Adrenal gland (tissue), 12 donors: ENCODE results near the gene TPI1. TPM values are rescaled to one million over a fixed set of nuclear protein-coding genes. Genes with fewer than 3 reads are reported as not detected.

ENCODE experiments used
- DNase-seq, 7 donors: peaks; one replicate each; pipeline ENCODE4 v3.0.0-alpha.2; 2019 to 2020
- H3K27ac ChIP-seq, 5 donors: fragments of 200-600 bp; sonication (generic) in 4 of 5; 1 replicate in 3 of 5; 2 replicates in 2 of 5; pipeline versions ENCODE4 v1.5.1 to v1.8.0; 2016 to 2020; ENCODE audit warnings: mild to moderate bottlenecking in 1 of 5
- H3K27me3 ChIP-seq: fragments of 200-600 bp; 2 replicates; pipeline ENCODE4 v1.8.0; 2021
- H3K36me3 ChIP-seq, 2 donors: fragments of 200-600 bp; replicated peaks in 1 of 2; 1 replicate in 1 of 2; 2 replicates in 1 of 2; pipeline versions ENCODE4 v1.5.1 to v1.8.0; 2018 to 2022
- H3K4me1 ChIP-seq, 2 donors: fragments of 200-600 bp; replicated peaks in 1 of 2; 1 replicate in 1 of 2; 2 replicates in 1 of 2; pipeline versions ENCODE4 v1.5.1 to v1.8.0; 2018 to 2021
- H3K4me3 ChIP-seq, 4 donors: fragments of 200-600 bp; sonication (generic) in 3 of 4; one replicate each; pipeline ENCODE4 v1.5.1; 2016 to 2018
- H3K9me3 ChIP-seq, 3 donors: fragments of 200-600 bp; sonication (generic) in 1 of 3; replicated peaks in 1 of 3; 1 replicate in 2 of 3; 2 replicates in 1 of 3; pipeline versions ENCODE4 v1.5.1 to v1.8.0; 2016 to 2021
- CTCF ChIP-seq, 6 experiments: fragments of 450-650 bp in 4 of 6; fragments of 200-600 bp in 2 of 6; sonication (generic) in 1 of 6; IDR thresholded peaks; 1 replicate in 5 of 6; 2 replicates in 1 of 6; pipeline versions ENCODE4 v1.5.1 to v1.8.0; 2016 to 2021; ENCODE audit warnings: antibody characterized with exemption in 6 of 6, mild to moderate bottlenecking in 2 of 6, moderate library complexity in 1 of 6
- POLR2A ChIP-seq, 2 donors: fragments of 450-650 bp; IDR thresholded peaks; one replicate each; pipeline ENCODE4 v1.6.1; 2017; ENCODE audit warnings: antibody characterized with exemption in 2 of 2, mild to moderate bottlenecking in 2 of 2, moderate library complexity in 1 of 2
- WGBS, 4 donors: extraction: QIAGEN DNeasy Blood & Tissue Kit in 2 of 4; methylation state at CpG; one replicate each; pipeline versions ENCODE4 v1.1.5 to v1.1.7; 2013 to 2017; 5-methylcytosine and 5-hydroxymethylcytosine counted together
- intact Hi-C, 2 donors: fragments of 100-400 bp; cut with DNase I; formaldehyde crosslinking; loops; one replicate each; pipeline versions ENCODE4 v1.14.1 to v1.15.0; 2022 to 2023
- polyA plus RNA-seq, 3 donors: library from polyadenylated mRNA; stranded (reverse); fragments of 200-250 nt in 2 of 3; fragments of 350-450 nt in 1 of 3; fragmentation: Illumina TruSeq in 1 of 3; extraction: RNeasy Lipid Tissue Mini Kit (QIAGEN cat#74804) in 1 of 3; gene quantifications; one replicate each; pipeline ENCODE4 v1.2.3, GENCODE V29; 2013 to 2014
- total RNA-seq, 9 donors: library from RNA; depleted of rRNA in 4 of 9; stranded (reverse); fragments of >200 nt in 4 of 9; fragments of 120-200 nt in 1 of 9; fragmentation: NEBNext Ultra II Directional in 1 of 9; extraction: Animal tissue kit (Norgen Biotek cat#: 25700) in 1 of 9; gene quantifications; one replicate each; pipeline versions ENCODE4 v1.1.0 to v1.2.4, GENCODE V29; 2013 to 2023
- donor health status: healthy with polysubstance abuse.
- donor health status: Bipolar disorder and iron deficiency.
- donor health status: DM: yes; HTN: yes; CAD: no.
- donor health status: DM: no; HTN: no; CAD: no.
- donor health status: DM: no; HTN: no; CAD: no.
- donor health status: DM: yes; HTN: yes; CAD: no.

The TPI1 gene
- total and polyA plus RNA-seq, 12 donors, result 241 to 2,322 (median 783) TPM

- intact Hi-C loops, result loop anchor here in 1 of 2 donors (10.0 kb wide), 1 partner anchor 83 kb away; no protein-coding TSS in a partner anchor
- H3K9me3 ChIP-seq, result no peaks in the 10 kb centered on the region
- peak; percentile 82 to 94 (median 85) for DNase-seq
- H3K36me3 ChIP-seq, result no peaks in the 10 kb centered on the region
- 4 to 10% (median 5%) methylated on average over 6 to 8 of the region's 8 CpGs for WGBS, 4 donors
- peak overlapping the region in 2 of 5 donors; percentile 47 to 75 for H3K27ac ChIP-seq
- H3K27me3 ChIP-seq, result peaks cover 4% of the 10 kb centered on the region
- no peak overlapping the region for H3K4me3 ChIP-seq
- TF ChIP-seq POLR2A (IDR thresholded peaks at IDR 0.05) (no peak), CTCF (IDR thresholded peaks at IDR 0.05) (no peak)
- H3K4me1 ChIP-seq, result peaks cover 0 to 7% of the 10 kb centered on the region in 2 donors
Measured at GRCh38 chr12:6827437-6827911, 39.9 kb upstream of the TPI1 start.

GRCh38 chr12:6827982-6828780 lies 39.1 kb upstream of the TPI1 start, which contains the start of gene P3H3:
P3H3 (plus strand) TSS chr12:6828407; CDS start chr12:6828441, 34 bp downstream.
- no peaks in the 10 kb centered on the region for H3K9me3 ChIP-seq
- peaks cover 3% of the 10 kb centered on the region for H3K27me3 ChIP-seq
- intact Hi-C loops, result loop anchor here in 1 of 2 donors (10.0 kb wide), 1 partner anchor 83 kb away; no protein-coding TSS in a partner anchor
- 1 to 2% (median 1%) methylated on average over 13 to 59 of the region's 60 CpGs for WGBS, 4 donors
- H3K36me3 ChIP-seq, result peaks cover 0 to 3% of the 10 kb centered on the region in 2 donors
- TF ChIP-seq POLR2A (IDR thresholded peaks at IDR 0.05), result peak in 1 of 2 donors; percentile 22
- TF ChIP-seq CTCF (IDR thresholded peaks at IDR 0.05), result peak in 1 of 6 experiments; percentile 1
- peaks cover 0 to 10% of the 10 kb centered on the region in 2 donors for H3K4me1 ChIP-seq
- H3K4me3 ChIP-seq, result peak within 1 kb of the TSS in 2 of 4 donors; percentile 49 to 78
- DNase-seq, result peak in 1 of 7 donors; percentile 67
- peak within 1 kb of the TSS in 3 of 5 donors; percentile 16 to 82 (median 75) for H3K27ac ChIP-seq

- peak overlapping the region in 3 of 5 donors; percentile 16 to 82 (median 75) for H3K27ac ChIP-seq
- no peaks in the 10 kb centered on the region for H3K9me3 ChIP-seq
- H3K27me3 ChIP-seq, result no peaks in the 10 kb centered on the region
- DNase-seq, result peak in 2 of 7 donors; percentile 48 to 76
- intact Hi-C loops, result loop anchor here in 1 of 2 donors (10.0 kb wide), 1 partner anchor 84 kb away; no protein-coding TSS in a partner anchor
- no peak for TF ChIP-seq CTCF (IDR thresholded peaks at IDR 0.05)
- TF ChIP-seq POLR2A (IDR thresholded peaks at IDR 0.05), result peak in 1 of 2 donors; percentile 26
- peak overlapping the region in 2 of 4 donors; percentile 49 to 78 for H3K4me3 ChIP-seq
- 0 to 3% (median 1%) methylated on average over 31 to 71 of the region's 71 CpGs for WGBS, 4 donors
- peaks cover 3 to 18% of the 10 kb centered on the region in 2 donors for H3K4me1 ChIP-seq
- H3K36me3 ChIP-seq, result peaks cover 0 to 8% of the 10 kb centered on the region in 2 donors
Measured at GRCh38 chr12:6828781-6829535, 38.4 kb upstream of the TPI1 start.
